Ovary (tissue), 9 donors: ENCODE results near the gene BBS7. TPM values are rescaled to one million over a fixed set of nuclear protein-coding genes. Genes with fewer than 3 reads are reported as not detected.

ENCODE experiments used
- DNase-seq, 5 donors: peaks; one replicate each; pipeline ENCODE4 v3.0.0-alpha.2; 2019 to 2020
- H3K27ac ChIP-seq, 2 donors: fragments of 200-600 bp; one replicate each; pipeline versions ENCODE4 v1.5.1 to v1.8.0; 2019 to 2022
- H3K27me3 ChIP-seq: fragments of 200-600 bp; one replicate; pipeline ENCODE4 v1.8.0; 2022
- H3K36me3 ChIP-seq: fragments of 200-600 bp; sonication (generic); one replicate; pipeline ENCODE4 v1.5.1; 2019
- H3K4me1 ChIP-seq: one replicate; pipeline ENCODE4 v1.8.1; 2013; ENCODE audit warnings: mild to moderate bottlenecking, moderate library complexity; ENCODE audit not compliant: insufficient read depth
- H3K4me3 ChIP-seq: fragments of 200-600 bp; sonication (generic); one replicate; pipeline ENCODE4 v1.5.1; 2017
- H3K9me3 ChIP-seq, 2 donors: fragments of 200-600 bp in 1 of 2; sonication (generic) in 1 of 2; one replicate each; pipeline versions ENCODE4 v1.5.1 to v1.8.1; 2013 to 2019; ENCODE audit warnings: mild to moderate bottlenecking in 1 of 2, moderate library complexity in 1 of 2
- CTCF ChIP-seq, 3 donors: fragments of 450-650 bp in 2 of 3; fragments of 200-600 bp in 1 of 3; IDR thresholded peaks; one replicate each; pipeline versions ENCODE4 v1.5.1 to v1.8.0; 2016 to 2022; ENCODE audit warnings: antibody characterized with exemption in 3 of 3, mild to moderate bottlenecking in 1 of 3
- EP300 ChIP-seq: sonication (generic); formaldehyde crosslinking; IDR thresholded peaks from one replicate; pipeline ENCODE4 v1.6.1; 2017; ENCODE audit warnings: antibody characterized with exemption
- POLR2A ChIP-seq: fragments of 450-650 bp; IDR thresholded peaks from one replicate; pipeline ENCODE4 v1.6.1; 2017; ENCODE audit warnings: antibody characterized with exemption, mild to moderate bottlenecking, moderate library complexity
- WGBS, 3 donors: extraction: QIAGEN DNeasy Blood & Tissue Kit in 1 of 3; methylation state at CpG; one replicate each; pipeline versions ENCODE4 v1.1.5 to v1.1.7; 2013 to 2017; 5-methylcytosine and 5-hydroxymethylcytosine counted together
- intact Hi-C, 4 donors: fragments of 100-400 bp; cut with DNase I; formaldehyde crosslinking; loops; one replicate each; pipeline versions ENCODE4 v1.11.0 to v1.15.1; 2022 to 2023
- polyA plus RNA-seq, 2 donors: library from polyadenylated mRNA; stranded (reverse); fragments of 200-250 nt in 1 of 2; fragments of 350-450 nt in 1 of 2; fragmentation: Illumina TruSeq in 1 of 2; extraction: RNeasy Lipid Tissue Mini Kit (QIAGEN cat#74804) in 1 of 2; gene quantifications; one replicate each; pipeline ENCODE4 v1.2.3, GENCODE V29; 2013 to 2014
- total RNA-seq, 7 donors: library from RNA; depleted of rRNA in 2 of 7; stranded (reverse); fragments of >200 nt in 2 of 7; fragmentation: NEBNext Ultra II Directional in 3 of 7; extraction: Animal tissue kit (Norgen Biotek cat#: 25700) in 3 of 7; gene quantifications; one replicate each; pipeline versions ENCODE4 v1.1.0 to v1.2.4, GENCODE V29; 2016 to 2023
- donor health status: DM: no; HTN: no; CAD: no; lungs with moderate emphysema.
- donor health status: DM: no; HTN: no; CAD: no.
- donor health status: Bipolar disorder and iron deficiency.
- donor health status: DM: yes; HTN: yes; CAD: no.
- donor health status: DM: no; HTN: no; CAD: no.
- donor health status: DM: yes; HTN: yes; CAD: no.

BBS7 gene
- total and polyA plus RNA-seq, 9 donors = 9.6 to 21.2 (median 19.1) TPM

- intact Hi-C loops = no loop called here
- no peak for TF ChIP-seq POLR2A
- TF ChIP-seq EP300 = no peak
- no peak for TF ChIP-seq CTCF (IDR thresholded peaks at IDR 0.05)
- WGBS, 3 donors = 24 to 46% (median 35%) methylated on average over 2 of the region's 2 CpGs
- Histone ChIP-seq H3K4me1 (no peaks in the 10 kb centered on the region), H3K4me3 (no peak overlapping the region), H3K9me3 (no peaks in the 10 kb centered on the region), H3K36me3 (no peaks in the 10 kb centered on the region), H3K27ac (no peak overlapping the region), H3K27me3 (no peaks in the 10 kb centered on the region)
- DNase-seq = no peak
These were observed 45.3 kb downstream of the BBS7 start for GRCh38 chr4:121824950-121825349.

DNA sequence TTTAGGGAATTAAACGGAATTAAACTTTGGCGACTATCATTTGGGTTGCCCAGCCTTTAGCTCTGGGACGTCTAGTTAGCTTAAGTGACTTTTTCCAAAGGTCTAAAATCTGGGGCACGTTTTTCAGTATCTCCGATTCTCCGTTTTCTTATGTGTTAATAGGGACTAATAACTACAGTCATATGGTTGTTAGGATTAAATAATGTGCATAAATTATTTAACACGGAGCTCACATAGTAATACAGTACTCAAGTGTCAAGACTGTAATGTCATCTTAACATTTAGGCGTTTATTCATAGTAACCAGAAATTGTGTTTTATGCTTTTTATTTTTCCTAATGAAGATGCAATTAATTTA is 46.1 kb downstream of the BBS7 start:
- H3K36me3 ChIP-seq = no peaks in the 10 kb centered on the region
- no peak for TF ChIP-seq CTCF (IDR thresholded peaks at IDR 0.05)
- TF ChIP-seq POLR2A = no peak
- peak; percentile 36 for TF ChIP-seq EP300
- H3K9me3 ChIP-seq = no peaks in the 10 kb centered on the region
- no peaks in the 10 kb centered on the region for H3K27me3 ChIP-seq
- no peak for DNase-seq
- 2 to 3% (median 3%) methylated on average over 8 of the region's 8 CpGs for WGBS, 3 donors
- intact Hi-C loops = no loop called here
- H3K27ac ChIP-seq = peak overlapping the region in 1 of 2 donors; percentile 63
- peak overlapping the region; percentile 43 for H3K4me3 ChIP-seq
- no peaks in the 10 kb centered on the region for H3K4me1 ChIP-seq

- Histone ChIP-seq H3K27ac (peak within 1 kb of the TSS in 1 of 2 donors; percentile 63), H3K4me1 (no peaks in the 10 kb centered on the region), H3K4me3 (peak within 1 kb of the TSS; percentile 43), H3K36me3 (no peaks in the 10 kb centered on the region), H3K27me3 (no peaks in the 10 kb centered on the region), H3K9me3 (no peaks in the 10 kb centered on the region)
- intact Hi-C loops = no loop called here
- TF ChIP-seq EP300 (no peak), POLR2A (no peak), CTCF (IDR thresholded peaks at IDR 0.05) (no peak)
- 0% methylated on average over 43 to 63 of the region's 63 CpGs for WGBS, 3 donors
- peak; percentile 93 to 97 (median 96) for DNase-seq
These were observed 46.6 kb downstream of the BBS7 start, which contains the start of gene CCNA2 for GRCh38 chr4:121823505-121824170. Gene CCNA2, minus strand, starts transcription at chr4:121823883. Its CDS starts 255 bp downstream, at chr4:121823628.

GRCh38 chr4:121822796-121823504 is 47.3 kb downstream of the BBS7 start:
- intact Hi-C loops = no loop called here
- 2 to 3% (median 2%) methylated on average over 29 to 30 of the region's 30 CpGs for WGBS, 3 donors
- Histone ChIP-seq H3K27ac (no peak overlapping the region), H3K36me3 (no peaks in the 10 kb centered on the region), H3K9me3 (no peaks in the 10 kb centered on the region), H3K4me3 (peak overlapping the region; percentile 43), H3K4me1 (no peaks in the 10 kb centered on the region), H3K27me3 (no peaks in the 10 kb centered on the region)
- TF ChIP-seq POLR2A (no peak), CTCF (IDR thresholded peaks at IDR 0.05) (no peak), EP300 (no peak)
- DNase-seq = peak in 4 of 5 donors; percentile 15 to 49 (median 44)
